HepG2 (cell line): Measurements from ENCODE around the gene TET3.

Experiments
- ETV6 ChIP-seq: sonication (generic); formaldehyde crosslinking; conservative IDR thresholded peaks from 2 replicates; pipeline ENCODE4 v1.4.0; 2020; ENCODE audit warnings: missing genetic modification reagents
- MEF2D ChIP-seq: sonication (generic); formaldehyde crosslinking; IDR thresholded peaks from 2 replicates; pipeline ENCODE4 v1.5.1; 2020; ENCODE audit warnings: mild to moderate bottlenecking, missing genetic modification reagents
- ZNF547 ChIP-seq: sonication (generic); formaldehyde crosslinking; IDR thresholded peaks from 2 replicates; pipeline ENCODE4 v1.5.1; 2020; ENCODE audit warnings: mild to moderate bottlenecking, missing genetic modification reagents
- TF ChIP-seq, protein P1 (sequence below): sonication (generic); formaldehyde crosslinking; IDR thresholded peaks from 2 replicates; pipeline ENCODE4 v1.5.0; 2020; ENCODE audit warnings: mild to moderate bottlenecking, missing genetic modification reagents, moderate library complexity
- TF ChIP-seq, protein P2 (sequence below): sonication (generic); formaldehyde crosslinking; IDR thresholded peaks from 2 replicates; pipeline ENCODE4 v1.5.0; 2020; ENCODE audit warnings: missing genetic modification reagents

DNA sequence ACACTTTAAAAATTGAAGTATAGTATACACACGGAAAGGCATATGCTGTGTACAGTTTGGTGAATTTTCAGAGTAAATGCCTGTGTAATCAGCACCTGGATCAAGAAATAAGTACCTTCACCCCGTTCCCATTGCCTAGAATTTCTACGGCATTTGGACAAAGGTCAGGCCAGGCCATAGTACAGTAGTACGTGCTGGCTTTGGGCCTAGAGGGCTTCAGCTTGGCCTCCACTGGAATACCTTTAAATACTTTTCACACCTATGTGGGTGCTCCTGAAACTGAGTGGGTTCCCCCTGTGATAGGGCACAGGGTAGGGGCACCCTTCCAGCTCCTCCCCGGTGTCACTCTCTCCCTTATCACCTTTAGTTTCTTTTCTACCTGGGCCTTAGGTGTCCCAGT lies 26.5 kb downstream of the TET3 start:
- TF ChIP-seq, protein P1, sequence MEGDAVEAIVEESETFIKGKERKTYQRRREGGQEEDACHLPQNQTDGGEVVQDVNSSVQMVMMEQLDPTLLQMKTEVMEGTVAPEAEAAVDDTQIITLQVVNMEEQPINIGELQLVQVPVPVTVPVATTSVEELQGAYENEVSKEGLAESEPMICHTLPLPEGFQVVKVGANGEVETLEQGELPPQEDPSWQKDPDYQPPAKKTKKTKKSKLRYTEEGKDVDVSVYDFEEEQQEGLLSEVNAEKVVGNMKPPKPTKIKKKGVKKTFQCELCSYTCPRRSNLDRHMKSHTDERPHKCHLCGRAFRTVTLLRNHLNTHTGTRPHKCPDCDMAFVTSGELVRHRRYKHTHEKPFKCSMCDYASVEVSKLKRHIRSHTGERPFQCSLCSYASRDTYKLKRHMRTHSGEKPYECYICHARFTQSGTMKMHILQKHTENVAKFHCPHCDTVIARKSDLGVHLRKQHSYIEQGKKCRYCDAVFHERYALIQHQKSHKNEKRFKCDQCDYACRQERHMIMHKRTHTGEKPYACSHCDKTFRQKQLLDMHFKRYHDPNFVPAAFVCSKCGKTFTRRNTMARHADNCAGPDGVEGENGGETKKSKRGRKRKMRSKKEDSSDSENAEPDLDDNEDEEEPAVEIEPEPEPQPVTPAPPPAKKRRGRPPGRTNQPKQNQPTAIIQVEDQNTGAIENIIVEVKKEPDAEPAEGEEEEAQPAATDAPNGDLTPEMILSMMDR (CRISPR knock-in tag): no peak
- TF ChIP-seq, protein P2, sequence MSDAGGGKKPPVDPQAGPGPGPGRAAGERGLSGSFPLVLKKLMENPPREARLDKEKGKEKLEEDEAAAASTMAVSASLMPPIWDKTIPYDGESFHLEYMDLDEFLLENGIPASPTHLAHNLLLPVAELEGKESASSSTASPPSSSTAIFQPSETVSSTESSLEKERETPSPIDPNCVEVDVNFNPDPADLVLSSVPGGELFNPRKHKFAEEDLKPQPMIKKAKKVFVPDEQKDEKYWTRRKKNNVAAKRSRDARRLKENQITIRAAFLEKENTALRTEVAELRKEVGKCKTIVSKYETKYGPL (CRISPR knock-in tag): no peak
- TF ChIP-seq ZNF547 (no peak), ETV6 (no peak), MEF2D (CRISPR knock-in tag) (no peak)
